Mesenchymal stem cell (in vitro differentiated cells and primary cell): ENCODE measurements around the gene PLXNC1.

Experiments used
- DNase-seq: peaks from one replicate; pipeline ENCODE4 v3.0.0-alpha.2; 2013
- H2AFZ ChIP-seq: one replicate; pipeline ENCODE4 v1.6.1; 2013; ENCODE audit warnings: low read depth, mild to moderate bottlenecking, control low read depth, inconsistent platforms, low read length, moderate library complexity
- H2AK5ac ChIP-seq: 2 replicates; pipeline ENCODE4 v1.6.1; 2013; ENCODE audit warnings: low read length, moderate library complexity, mild to moderate bottlenecking, inconsistent platforms; ENCODE audit not compliant: severe bottlenecking
- H2BK120ac ChIP-seq: one replicate; pipeline ENCODE4 v1.6.1; 2013; ENCODE audit warnings: low read depth, mild to moderate bottlenecking, inconsistent platforms, low read length, moderate library complexity
- H2BK12ac ChIP-seq, 2 experiments: one replicate each; pipeline ENCODE4 v1.6.1; 2013; ENCODE audit warnings: inconsistent platforms in 2 of 2, low read length in 2 of 2, mild to moderate bottlenecking in 2 of 2, moderate library complexity in 2 of 2, control low read depth in 1 of 2
- H2BK15ac ChIP-seq: one replicate; pipeline ENCODE4 v1.6.1; 2013; ENCODE audit warnings: mild to moderate bottlenecking, low read depth, inconsistent platforms; ENCODE audit not compliant: poor library complexity, severe bottlenecking
- H2BK5ac ChIP-seq: 2 replicates; pipeline ENCODE4 v1.6.1; 2013; ENCODE audit warnings: low read depth, mild to moderate bottlenecking, low read length, control low read depth, inconsistent platforms; ENCODE audit not compliant: poor library complexity, severe bottlenecking
- H3K14ac ChIP-seq, 2 experiments: one replicate each; pipeline ENCODE4 v1.6.1; 2013; ENCODE audit warnings: inconsistent platforms in 2 of 2, low read length in 2 of 2, control low read depth in 1 of 2, mild to moderate bottlenecking in 1 of 2, moderate library complexity in 1 of 2
- H3K18ac ChIP-seq, 2 experiments: one replicate each; pipeline ENCODE4 v1.6.1; 2013; ENCODE audit warnings: inconsistent platforms in 2 of 2, low read length in 2 of 2, control low read depth in 1 of 2, low read depth in 1 of 2, mild to moderate bottlenecking in 1 of 2
- H3K23ac ChIP-seq, 2 experiments: one replicate each; pipeline ENCODE4 v1.6.1; 2013; ENCODE audit warnings: inconsistent platforms in 2 of 2, low read length in 2 of 2, mild to moderate bottlenecking in 2 of 2, moderate library complexity in 2 of 2, control low read depth in 1 of 2
- H3K27ac ChIP-seq: 2 replicates; pipeline ENCODE4 v1.5.1; 2013; ENCODE audit warnings: mild to moderate bottlenecking, moderate library complexity, low read length, control low read depth, inconsistent platforms; ENCODE audit not compliant: poor library complexity, severe bottlenecking
- H3K27me3 ChIP-seq, 2 experiments: 2 replicates each; pipeline versions ENCODE4 v1.6.1 to v1.7.0; 2013; ENCODE audit warnings: low read length in 2 of 2, mild to moderate bottlenecking in 2 of 2, moderate library complexity in 2 of 2, control low read depth in 1 of 2, inconsistent platforms in 1 of 2; ENCODE audit not compliant: control insufficient read depth in 1 of 2, insufficient read depth in 1 of 2
- H3K36me3 ChIP-seq, 2 experiments: 2 replicates each; pipeline versions ENCODE4 v1.6.1 to v1.7.0; 2013; ENCODE audit warnings: low read length in 2 of 2, control low read depth in 1 of 2, inconsistent platforms in 1 of 2, low read depth in 1 of 2, mild to moderate bottlenecking in 1 of 2; ENCODE audit not compliant: insufficient read depth in 2 of 2, control insufficient read depth in 1 of 2
- H3K4ac ChIP-seq, 2 experiments: one replicate each; pipeline ENCODE4 v1.6.1; 2013; ENCODE audit warnings: inconsistent platforms in 2 of 2, low read length in 2 of 2, mild to moderate bottlenecking in 2 of 2, moderate library complexity in 2 of 2, control low read depth in 1 of 2, low read depth in 1 of 2
- H3K4me1 ChIP-seq: 2 replicates; pipeline ENCODE4 v1.6.1; 2013; ENCODE audit warnings: low read depth, low read length, control low read depth; ENCODE audit not compliant: control insufficient read depth, insufficient read depth
- H3K4me2 ChIP-seq: 2 replicates; pipeline ENCODE4 v1.6.1; 2013; ENCODE audit warnings: low read length, mild to moderate bottlenecking, inconsistent platforms; ENCODE audit not compliant: poor library complexity, severe bottlenecking
- H3K4me3 ChIP-seq, 2 experiments: 2 replicates each; pipeline versions ENCODE4 v1.5.1 to v1.7.0; 2013; ENCODE audit warnings: low read length in 2 of 2, mild to moderate bottlenecking in 2 of 2, control low read depth in 1 of 2, low read depth in 1 of 2; ENCODE audit not compliant: insufficient read depth in 1 of 2
- H3K79me1 ChIP-seq: replicated peaks from 2 replicates; pipeline ENCODE4 v1.6.1; 2013; ENCODE audit warnings: mild to moderate bottlenecking, control low read depth, low read length, inconsistent platforms; ENCODE audit not compliant: poor library complexity, severe bottlenecking
- H3K9ac ChIP-seq: 2 replicates; pipeline ENCODE4 v1.7.0; 2013; ENCODE audit warnings: mild to moderate bottlenecking, low read length, moderate library complexity
- H3K9me3 ChIP-seq: 2 replicates; pipeline ENCODE4 v1.7.0; 2013; ENCODE audit warnings: mild to moderate bottlenecking, low read length; ENCODE audit not compliant: control insufficient read depth
- H4K8ac ChIP-seq: one replicate; pipeline ENCODE4 v1.6.1; 2013; ENCODE audit warnings: inconsistent platforms, mild to moderate bottlenecking, low read length, moderate library complexity
- H4K91ac ChIP-seq: one replicate; pipeline ENCODE4 v1.6.1; 2013; ENCODE audit warnings: mild to moderate bottlenecking, low read length, inconsistent platforms
- WGBS: methylation state at CpG from one replicate; pipeline ENCODE4 v1.1.7; 2013; ENCODE audit warnings: mixed read lengths; 5-methylcytosine and 5-hydroxymethylcytosine counted together

PLXNC1 gene

DNA sequence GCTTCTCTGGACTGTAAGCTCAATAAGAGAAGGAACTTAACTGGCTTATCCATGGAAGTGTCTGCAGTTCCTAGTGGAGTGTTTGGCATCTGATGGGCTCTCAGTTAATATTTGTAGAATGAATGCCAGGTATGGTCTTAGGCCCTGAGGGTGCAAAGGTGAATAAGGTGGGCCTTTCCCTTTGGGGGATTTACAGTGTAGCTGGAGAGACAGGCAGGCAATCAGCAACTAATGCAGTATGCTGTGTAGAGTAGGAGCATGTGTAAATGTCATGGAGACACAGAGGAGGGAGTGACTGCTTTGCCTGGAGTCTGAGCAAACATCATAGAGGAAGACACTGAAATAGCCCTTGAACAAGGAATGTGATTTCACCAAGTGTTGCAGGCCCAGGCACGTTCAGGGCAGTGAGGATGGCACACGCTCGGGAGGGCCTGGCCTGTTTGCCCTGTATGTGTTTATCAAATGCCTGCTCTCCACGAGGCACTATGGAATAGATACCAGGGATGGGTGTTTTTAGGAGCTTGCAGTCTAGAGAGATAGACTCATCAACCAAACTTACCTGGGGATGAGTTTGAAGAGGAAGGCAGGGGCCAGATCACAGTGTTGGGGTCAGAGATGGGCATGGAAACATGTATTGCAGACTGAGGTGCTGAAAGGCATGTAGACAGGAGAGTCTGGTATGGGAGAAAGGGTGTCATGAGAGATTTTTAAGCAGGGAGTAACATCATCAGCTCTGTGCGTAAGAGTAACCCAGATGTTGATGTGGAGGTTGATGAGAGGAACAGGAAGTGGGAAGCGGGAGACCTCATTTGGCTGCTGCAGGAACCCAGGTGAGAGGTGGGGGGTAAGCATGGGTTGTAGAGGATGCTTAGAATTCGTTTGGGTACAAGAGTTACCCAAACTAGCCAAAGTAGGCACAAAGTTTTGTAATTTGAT lies 54.1 kb downstream of the PLXNC1 start:
- no peak overlapping the region for H2AFZ ChIP-seq
- H3K4me1 ChIP-seq = peaks cover 1% of the 10 kb centered on the region
- H2BK120ac ChIP-seq = no peak overlapping the region
- no peak for DNase-seq
- H3K4me2 ChIP-seq = no peak overlapping the region
- no peak overlapping the region for H2BK15ac ChIP-seq
- no peak overlapping the region for H3K23ac ChIP-seq
- no peak overlapping the region for H2AK5ac ChIP-seq
- H3K18ac ChIP-seq = peak overlapping the region in 1 of 2 experiments; percentile 32
- H3K27me3 ChIP-seq = peaks cover 0 to 5% of the 10 kb centered on the region in 2 experiments
- H4K91ac ChIP-seq = no peak overlapping the region
- H3K4ac ChIP-seq = no peak overlapping the region
- no peak overlapping the region for H2BK5ac ChIP-seq
- WGBS = 88% methylated on average over 7 of the region's 7 CpGs
- H3K9me3 ChIP-seq = no peaks in the 10 kb centered on the region
- H3K79me1 ChIP-seq = no peaks in the 10 kb centered on the region
- H2BK12ac ChIP-seq = no peak overlapping the region
- H4K8ac ChIP-seq = no peak overlapping the region
- no peaks in the 10 kb centered on the region for H3K36me3 ChIP-seq
- no peak overlapping the region for H3K4me3 ChIP-seq
- H3K27ac ChIP-seq = no peak overlapping the region
- H3K9ac ChIP-seq = no peak overlapping the region
- H3K14ac ChIP-seq = no peak overlapping the region

DNA sequence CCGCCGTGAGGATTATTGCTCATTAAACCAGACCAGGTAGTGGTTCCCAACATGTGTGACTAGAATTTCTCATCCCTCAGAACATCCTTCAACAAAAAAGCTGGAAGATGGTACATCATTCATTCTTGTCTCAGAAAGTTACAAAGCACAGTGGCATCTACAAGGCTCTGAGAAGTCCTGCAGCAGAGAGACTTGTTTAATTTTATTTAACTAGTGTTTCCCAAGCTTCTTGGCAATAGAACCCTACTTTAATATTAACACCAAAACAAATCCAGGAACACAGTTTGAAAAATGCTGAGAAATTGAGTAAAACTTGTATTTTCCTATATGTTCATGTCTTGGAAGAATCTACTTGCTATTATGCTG lies 54.8 kb downstream of the PLXNC1 start:
- Histone ChIP-seq H3K79me1 (no peaks in the 10 kb centered on the region), H3K27ac (no peak overlapping the region), H2BK15ac (no peak overlapping the region), H3K18ac (no peak overlapping the region), H2AFZ (no peak overlapping the region), H2AK5ac (no peak overlapping the region), H4K91ac (no peak overlapping the region), H3K36me3 (no peaks in the 10 kb centered on the region), H3K9me3 (no peaks in the 10 kb centered on the region), H3K23ac (no peak overlapping the region), H2BK5ac (no peak overlapping the region), H3K4ac (no peak overlapping the region), H3K4me3 (no peak overlapping the region), H2BK12ac (no peak overlapping the region), H2BK120ac (no peak overlapping the region), H3K4me2 (no peak overlapping the region), H3K27me3 (peaks cover 0 to 5% of the 10 kb centered on the region in 2 experiments), H3K9ac (no peak overlapping the region), H3K14ac (no peak overlapping the region), H4K8ac (no peak overlapping the region), H3K4me1 (peaks cover 1% of the 10 kb centered on the region)
- DNase-seq = no peak
- WGBS = 50% methylated on average over 2 of the region's 2 CpGs

DNA sequence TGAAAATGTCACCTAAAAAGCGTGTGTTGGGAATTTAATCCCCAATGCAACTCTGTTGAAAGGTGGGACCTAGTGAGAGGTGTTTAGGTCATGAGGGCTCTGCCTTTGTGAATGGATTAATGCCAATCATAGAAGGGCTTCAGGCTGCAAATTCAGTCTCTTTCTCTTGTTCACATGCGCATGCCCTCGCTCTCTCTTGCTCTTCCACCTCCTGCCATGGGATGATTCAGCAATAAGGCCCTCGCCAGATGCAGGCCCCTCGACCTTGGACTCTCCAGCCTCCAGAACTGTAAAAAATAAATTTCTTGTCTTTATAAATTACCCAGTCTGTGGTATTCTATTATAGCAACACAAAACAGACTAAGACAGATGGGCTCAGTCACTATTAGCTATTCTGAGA lies 55.4 kb downstream of the PLXNC1 start:
- WGBS = 93% methylated on average over 3 of the region's 5 CpGs
- Histone ChIP-seq H4K8ac (no peak overlapping the region), H3K23ac (no peak overlapping the region), H2AFZ (no peak overlapping the region), H2BK120ac (no peak overlapping the region), H3K27ac (no peak overlapping the region), H3K4me1 (peaks cover 1% of the 10 kb centered on the region), H3K4me2 (no peak overlapping the region), H2BK15ac (no peak overlapping the region), H3K79me1 (no peaks in the 10 kb centered on the region), H3K18ac (no peak overlapping the region), H3K14ac (no peak overlapping the region), H3K27me3 (peaks cover 0 to 4% of the 10 kb centered on the region in 2 experiments), H2AK5ac (no peak overlapping the region), H2BK5ac (no peak overlapping the region), H2BK12ac (no peak overlapping the region), H3K9ac (no peak overlapping the region), H4K91ac (no peak overlapping the region), H3K4ac (no peak overlapping the region), H3K9me3 (no peaks in the 10 kb centered on the region), H3K36me3 (no peaks in the 10 kb centered on the region), H3K4me3 (no peak overlapping the region)
- DNase-seq = no peak

DNA sequence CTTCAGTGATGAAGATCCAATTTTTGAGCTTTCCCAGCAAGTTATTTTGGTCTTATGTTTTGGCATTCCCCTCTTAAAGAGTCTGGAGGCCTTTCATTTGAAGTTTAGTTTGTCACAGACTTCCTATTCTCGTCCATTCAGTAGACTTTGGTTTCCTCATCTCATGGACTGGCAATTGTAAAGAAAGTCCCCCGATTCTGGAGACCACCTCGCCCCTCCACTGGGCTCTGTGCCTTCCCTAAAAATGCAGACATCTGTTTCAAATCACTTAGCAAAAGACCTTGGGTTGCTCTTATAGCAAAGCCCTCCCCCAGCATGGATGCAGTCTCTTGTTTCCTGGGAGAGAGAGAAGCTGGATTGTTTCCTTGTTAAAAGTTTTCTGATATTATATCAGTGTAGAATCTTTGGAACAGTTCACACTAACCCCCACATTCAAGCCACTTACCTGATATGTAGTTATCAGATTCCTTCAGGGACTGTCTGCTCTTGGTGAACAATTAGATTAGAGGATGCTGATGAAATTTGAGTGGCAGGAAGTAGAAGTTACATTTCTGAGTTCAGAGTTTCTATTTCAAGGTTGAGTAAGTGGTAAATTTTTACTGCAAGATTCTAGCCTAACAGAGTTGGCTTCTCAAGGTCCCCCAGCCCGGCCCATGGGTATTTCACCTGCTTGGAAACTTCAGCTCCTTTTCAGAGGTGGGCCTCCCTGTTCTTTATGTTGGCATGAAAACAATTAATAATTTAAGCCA lies 56.3 kb downstream of the PLXNC1 start:
- Histone ChIP-seq H3K4me2 (no peak overlapping the region), H2BK120ac (no peak overlapping the region), H3K18ac (no peak overlapping the region), H2AK5ac (no peak overlapping the region), H3K23ac (no peak overlapping the region), H3K14ac (no peak overlapping the region), H2BK12ac (no peak overlapping the region), H3K79me1 (no peaks in the 10 kb centered on the region), H3K4me1 (peaks cover 1% of the 10 kb centered on the region), H2BK5ac (no peak overlapping the region), H3K27ac (no peak overlapping the region), H4K8ac (no peak overlapping the region), H4K91ac (no peak overlapping the region), H3K9me3 (no peaks in the 10 kb centered on the region), H3K36me3 (no peaks in the 10 kb centered on the region), H3K27me3 (no peaks in the 10 kb centered on the region), H2BK15ac (no peak overlapping the region), H3K4me3 (no peak overlapping the region), H3K9ac (no peak overlapping the region), H3K4ac (no peak overlapping the region), H2AFZ (no peak overlapping the region)
- no peak for DNase-seq
- 74% methylated on average over 3 of the region's 4 CpGs for WGBS
